ENCODE data around the gene STH. TPM values are rescaled to one million over a fixed set of nuclear protein-coding genes. Genes with fewer than 3 reads are reported as not detected.

The STH gene
- total and polyA plus RNA-seq, 12 donors: not detected

- intact Hi-C loops (cut with DNase I): no loop called here
- no peaks in the 10 kb centered on the region for H3K9me3 ChIP-seq (replicated peaks in 1 of 3)
- H3K4me1 ChIP-seq (replicated peaks in 1 of 2): peaks cover 9 to 14% of the 10 kb centered on the region in 2 donors
- TF ChIP-seq POLR2A (IDR thresholded peaks at IDR 0.05) (no peak), CTCF (IDR thresholded peaks at IDR 0.05) (no peak)
- no peak for DNase-seq
- 87 to 95% (median 91%) methylated on average over 6 of the region's 6 CpGs for WGBS, 4 donors
- H3K36me3 ChIP-seq (replicated peaks in 1 of 2): peaks cover 0 to 70% of the 10 kb centered on the region in 2 donors
- H3K27ac ChIP-seq: no peak overlapping the region
- H3K4me3 ChIP-seq: no peak overlapping the region
- no peaks in the 10 kb centered on the region for H3K27me3 ChIP-seq
These were observed 39.4 kb downstream of the STH start for GRCh38 chr17:46038414-46038813.

- TF ChIP-seq POLR2A (IDR thresholded peaks at IDR 0.05) (no peak), CTCF (IDR thresholded peaks at IDR 0.05) (no peak)
- H3K27me3 ChIP-seq: no peaks in the 10 kb centered on the region
- no peak for DNase-seq
- 85 to 94% (median 90%) methylated on average over 9 to 12 of the region's 12 CpGs for WGBS, 4 donors
- H3K4me3 ChIP-seq: no peak overlapping the region
- intact Hi-C loops (cut with DNase I): no loop called here
- H3K27ac ChIP-seq: peak overlapping the region in 2 of 5 donors; percentile 10 to 54
- peaks cover 0 to 65% of the 10 kb centered on the region in 2 donors for H3K36me3 ChIP-seq (replicated peaks in 1 of 2)
- H3K9me3 ChIP-seq (replicated peaks in 1 of 3): no peaks in the 10 kb centered on the region
- peaks cover 12 to 14% of the 10 kb centered on the region in 2 donors for H3K4me1 ChIP-seq (replicated peaks in 1 of 2)
These were observed 39.9 kb downstream of the STH start for GRCh38 chr17:46038937-46039336.

- peak; percentile 63 to 82 (median 78) for DNase-seq
- Histone ChIP-seq H3K27ac (peak overlapping the region in 3 of 5 donors; percentile 7 to 54 (median 10)), H3K9me3 (replicated peaks in 1 of 3) (no peaks in the 10 kb centered on the region), H3K4me1 (replicated peaks in 1 of 2) (peaks cover 14 to 17% of the 10 kb centered on the region in 2 donors), H3K36me3 (replicated peaks in 1 of 2) (peaks cover 0 to 57% of the 10 kb centered on the region in 2 donors), H3K4me3 (no peak overlapping the region), H3K27me3 (no peaks in the 10 kb centered on the region)
- intact Hi-C loops (cut with DNase I): loop anchor here in 1 of 2 donors (5.0 kb wide), 2 partner anchors 37 to 173 kb away; no protein-coding TSS in a partner anchor
- no peak for TF ChIP-seq CTCF (IDR thresholded peaks at IDR 0.05)
- TF ChIP-seq POLR2A (IDR thresholded peaks at IDR 0.05): no peak
- WGBS, 4 donors: 27 to 41% (median 33%) methylated on average over 5 of the region's 5 CpGs
These were observed 40.6 kb downstream of the STH start for GRCh38 chr17:46039592-46040186.

GRCh38 chr17:46042246-46042645 is 43.2 kb downstream of the STH start:
- Histone ChIP-seq H3K27ac (no peak overlapping the region), H3K4me1 (replicated peaks in 1 of 2) (peaks cover 14 to 36% of the 10 kb centered on the region in 2 donors), H3K9me3 (replicated peaks in 1 of 3) (no peaks in the 10 kb centered on the region), H3K27me3 (no peaks in the 10 kb centered on the region), H3K4me3 (no peak overlapping the region), H3K36me3 (replicated peaks in 1 of 2) (peaks cover 0 to 43% of the 10 kb centered on the region in 2 donors)
- DNase-seq: no peak
- TF ChIP-seq POLR2A (IDR thresholded peaks at IDR 0.05) (no peak), CTCF (IDR thresholded peaks at IDR 0.05) (no peak)
- intact Hi-C loops (cut with DNase I): loop anchor here in 1 of 2 donors (5.0 kb wide), 2 partner anchors 40 to 170 kb away; no protein-coding TSS in a partner anchor
- 76 to 85% (median 81%) methylated on average over 2 of the region's 2 CpGs for WGBS, 4 donors

Data from adrenal gland (tissue), 12 donors.